CD14-positive monocyte (primary cell): Measurements from ENCODE around the gene TLCD3B. TPM values are rescaled to one million over a fixed set of nuclear protein-coding genes. Genes with fewer than 3 reads are reported as not detected.
A peak's percentile ranks its signal among the peaks of the same experiment; 100 is the strongest.

Source experiments
- DNase-seq, 3 donors: peaks; one replicate each; pipeline ENCODE4 v3.0.0-alpha.2; 2011 to 2022
- H2AFZ ChIP-seq: 2 replicates; pipeline ENCODE4 v1.6.0; 2012; ENCODE audit warnings: mild to moderate bottlenecking, low read depth, low read length, inconsistent platforms; ENCODE audit not compliant: insufficient read depth, poor library complexity, severe bottlenecking
- H3K27ac ChIP-seq, 2 donors: 1 replicate in 1 of 2; 2 replicates in 1 of 2; pipeline ENCODE4 v1.5.1; 2012 to 2013; ENCODE audit warnings: low read length in 2 of 2, control low read depth in 1 of 2, inconsistent platforms in 1 of 2, low read depth in 1 of 2, mild to moderate bottlenecking in 1 of 2
- H3K27me3 ChIP-seq, 2 donors: one replicate each; pipeline versions ENCODE4 v1.6.0 to v1.6.1; 2011 to 2013; ENCODE audit warnings: low read length in 2 of 2; ENCODE audit not compliant: control insufficient read depth in 2 of 2, insufficient read depth in 2 of 2
- H3K36me3 ChIP-seq, 2 donors: replicated peaks in 1 of 2; 1 replicate in 1 of 2; 2 replicates in 1 of 2; pipeline versions ENCODE4 v1.5.1 to v1.6.1; 2012 to 2013; ENCODE audit warnings: low read length in 2 of 2, control low read depth in 1 of 2, inconsistent platforms in 1 of 2, mild to moderate bottlenecking in 1 of 2; ENCODE audit not compliant: insufficient read depth in 2 of 2, control insufficient read depth in 1 of 2
- H3K4me1 ChIP-seq, 2 donors: 1 replicate in 1 of 2; 2 replicates in 1 of 2; pipeline versions ENCODE4 v1.5.1 to v1.6.1; 2012 to 2013; ENCODE audit warnings: low read length in 2 of 2, control low read depth in 1 of 2, inconsistent platforms in 1 of 2, mild to moderate bottlenecking in 1 of 2, moderate library complexity in 1 of 2; ENCODE audit not compliant: insufficient read depth in 2 of 2, control insufficient read depth in 1 of 2
- H3K4me2 ChIP-seq: replicated peaks from 2 replicates; pipeline ENCODE3; 2012; ENCODE audit warnings: low read length, moderate library complexity, mild to moderate bottlenecking; ENCODE audit not compliant: poor library complexity, severe bottlenecking; ENCODE audit errors: extremely low read depth
- H3K4me3 ChIP-seq, 3 experiments: fragments of 200-600 bp in 1 of 3; sonication (generic) in 1 of 3; replicated peaks in 1 of 3; 1 replicate in 2 of 3; 2 replicates in 1 of 3; pipeline ENCODE4 v1.5.1; 2011 to 2013; ENCODE audit warnings: low read length in 3 of 3, mild to moderate bottlenecking in 3 of 3, control low read depth in 2 of 3, low read depth in 2 of 3, inconsistent platforms in 1 of 3, moderate library complexity in 1 of 3
- H3K79me2 ChIP-seq: 2 replicates; pipeline ENCODE4 v1.6.0; 2012; ENCODE audit warnings: mild to moderate bottlenecking, control low read depth, inconsistent platforms, low read length, moderate library complexity; ENCODE audit not compliant: insufficient read depth
- H3K9ac ChIP-seq: 2 replicates; pipeline ENCODE4 v1.6.0; 2017; ENCODE audit warnings: low read length, mild to moderate bottlenecking; ENCODE audit not compliant: insufficient read depth, poor library complexity, severe bottlenecking
- H3K9me3 ChIP-seq, 2 donors: replicated peaks in 1 of 2; 1 replicate in 1 of 2; 2 replicates in 1 of 2; pipeline versions ENCODE4 v1.5.1 to v1.6.1; 2012 to 2013; ENCODE audit warnings: low read length in 2 of 2, control low read depth in 1 of 2; ENCODE audit not compliant: control insufficient read depth in 1 of 2, insufficient read depth in 1 of 2
- H4K20me1 ChIP-seq: 2 replicates; pipeline ENCODE4 v1.6.0; 2012; ENCODE audit warnings: mild to moderate bottlenecking, low read length, control low read depth, moderate library complexity; ENCODE audit not compliant: insufficient read depth
- H3K27ac Mint-ChIP-seq, 7 donors: one replicate each; pipeline ENCODE4 v1.8.0; 2020; ENCODE audit warnings: mild to moderate bottlenecking in 7 of 7, mixed read lengths in 7 of 7, moderate library complexity in 6 of 7, inconsistent platforms in 2 of 7
- H3K27me3 Mint-ChIP-seq, 3 donors: one replicate each; pipeline ENCODE4 v1.8.0; 2021 to 2022; ENCODE audit warnings: low read depth in 3 of 3, mild to moderate bottlenecking in 3 of 3, mixed read lengths in 3 of 3, moderate library complexity in 3 of 3, inconsistent platforms in 1 of 3
- H3K36me3 Mint-ChIP-seq, 2 donors: one replicate each; pipeline ENCODE4 v1.8.0; 2020; ENCODE audit warnings: mixed read lengths in 2 of 2, inconsistent platforms in 1 of 2, mild to moderate bottlenecking in 1 of 2
- H3K4me1 Mint-ChIP-seq: one replicate; pipeline ENCODE4 v1.8.0; 2020; ENCODE audit warnings: mild to moderate bottlenecking, mixed read lengths
- H3K4me3 Mint-ChIP-seq, 2 donors: one replicate each; pipeline ENCODE4 v1.8.0; 2020; ENCODE audit warnings: mild to moderate bottlenecking in 2 of 2, mixed read lengths in 2 of 2, moderate library complexity in 1 of 2
- H3K9me3 Mint-ChIP-seq, 7 donors: one replicate each; pipeline ENCODE4 v1.8.0; 2020 to 2022; ENCODE audit warnings: mixed read lengths in 7 of 7, mild to moderate bottlenecking in 6 of 7, moderate library complexity in 6 of 7, inconsistent platforms in 2 of 7
- WGBS: methylation state at CpG from one replicate; pipeline ENCODE4 v1.1.5; 2013; ENCODE audit warnings: missing lambda C conversion rate; ENCODE audit not compliant: insufficient coverage; 5-methylcytosine and 5-hydroxymethylcytosine counted together
- intact Hi-C, 2 donors: fragments of 100-400 bp; cut with micrococcal nuclease; formaldehyde crosslinking; loops; one replicate each; pipeline versions ENCODE4 v1.15.0 to v1.15.1; 2023
- polyA plus RNA-seq, 3 donors: library from polyadenylated mRNA; depleted of rRNA in 1 of 3; unstranded in 2 of 3; stranded (reverse) in 1 of 3; fragments of 300-500 nt in 2 of 3; fragments of >200 nt in 1 of 3; fragmentation: Illumina TruSeq in 2 of 3; gene quantifications; 1 replicate in 2 of 3; 2 replicates in 1 of 3; pipeline ENCODE4 v1.2.3, GENCODE V29; 2012 to 2021
- TF ChIP-seq, protein P1 (sequence below): fragments of 200-600 bp; IDR thresholded peaks from one replicate; pipeline ENCODE4 v1.8.0; 2022; ENCODE audit warnings: antibody characterized with exemption, mild to moderate bottlenecking

The TLCD3B gene
- polyA plus RNA-seq, 3 donors = not detected

- under 1% methylated on average over 31 of the region's 44 CpGs for WGBS
- Mint-ChIP-seq H3K9me3 (peaks cover 0 to 2% (median 0%) of the 10 kb centered on the region in 7 donors), H3K4me3 (peak overlapping the region; percentile 93 to 97), H3K36me3 (peaks cover 42 to 47% of the 10 kb centered on the region in 2 donors), H3K27ac (peak overlapping the region; percentile 92 to 97 (median 97)), H3K27me3 (no peaks in the 10 kb centered on the region), H3K4me1 (peaks cover 40% of the 10 kb centered on the region)
- Histone ChIP-seq H3K79me2 (peaks cover 71% of the 10 kb centered on the region), H3K4me3 (peak overlapping the region; percentile 95 to 99 (median 97)), H3K27ac (peak overlapping the region; percentile 94), H2AFZ (peak overlapping the region; percentile 25), H3K9ac (peak overlapping the region; percentile 90), H3K36me3 (peaks cover 41 to 45% of the 10 kb centered on the region in 2 donors), H4K20me1 (peaks cover 55% of the 10 kb centered on the region), H3K4me1 (peaks cover 42 to 55% of the 10 kb centered on the region in 2 donors), H3K4me2 (peak overlapping the region; percentile 87), H3K27me3 (no peaks in the 10 kb centered on the region), H3K9me3 (no peaks in the 10 kb centered on the region)
- TF ChIP-seq, protein P1, sequence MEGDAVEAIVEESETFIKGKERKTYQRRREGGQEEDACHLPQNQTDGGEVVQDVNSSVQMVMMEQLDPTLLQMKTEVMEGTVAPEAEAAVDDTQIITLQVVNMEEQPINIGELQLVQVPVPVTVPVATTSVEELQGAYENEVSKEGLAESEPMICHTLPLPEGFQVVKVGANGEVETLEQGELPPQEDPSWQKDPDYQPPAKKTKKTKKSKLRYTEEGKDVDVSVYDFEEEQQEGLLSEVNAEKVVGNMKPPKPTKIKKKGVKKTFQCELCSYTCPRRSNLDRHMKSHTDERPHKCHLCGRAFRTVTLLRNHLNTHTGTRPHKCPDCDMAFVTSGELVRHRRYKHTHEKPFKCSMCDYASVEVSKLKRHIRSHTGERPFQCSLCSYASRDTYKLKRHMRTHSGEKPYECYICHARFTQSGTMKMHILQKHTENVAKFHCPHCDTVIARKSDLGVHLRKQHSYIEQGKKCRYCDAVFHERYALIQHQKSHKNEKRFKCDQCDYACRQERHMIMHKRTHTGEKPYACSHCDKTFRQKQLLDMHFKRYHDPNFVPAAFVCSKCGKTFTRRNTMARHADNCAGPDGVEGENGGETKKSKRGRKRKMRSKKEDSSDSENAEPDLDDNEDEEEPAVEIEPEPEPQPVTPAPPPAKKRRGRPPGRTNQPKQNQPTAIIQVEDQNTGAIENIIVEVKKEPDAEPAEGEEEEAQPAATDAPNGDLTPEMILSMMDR = no peak
- intact Hi-C loops = loop anchor here (1.0 to 5.0 kb wide), 2 partner anchors 9 to 56 kb away; partner anchors contain the start of genes MAPK3 (in 2 of the 2) and PPP4C (in 1 of the 2)
- DNase-seq = peak; percentile 61 to 78 (median 62)
These were observed 35.1 kb upstream of the TLCD3B start for GRCh38 chr16:30065943-30066760.

DNA sequence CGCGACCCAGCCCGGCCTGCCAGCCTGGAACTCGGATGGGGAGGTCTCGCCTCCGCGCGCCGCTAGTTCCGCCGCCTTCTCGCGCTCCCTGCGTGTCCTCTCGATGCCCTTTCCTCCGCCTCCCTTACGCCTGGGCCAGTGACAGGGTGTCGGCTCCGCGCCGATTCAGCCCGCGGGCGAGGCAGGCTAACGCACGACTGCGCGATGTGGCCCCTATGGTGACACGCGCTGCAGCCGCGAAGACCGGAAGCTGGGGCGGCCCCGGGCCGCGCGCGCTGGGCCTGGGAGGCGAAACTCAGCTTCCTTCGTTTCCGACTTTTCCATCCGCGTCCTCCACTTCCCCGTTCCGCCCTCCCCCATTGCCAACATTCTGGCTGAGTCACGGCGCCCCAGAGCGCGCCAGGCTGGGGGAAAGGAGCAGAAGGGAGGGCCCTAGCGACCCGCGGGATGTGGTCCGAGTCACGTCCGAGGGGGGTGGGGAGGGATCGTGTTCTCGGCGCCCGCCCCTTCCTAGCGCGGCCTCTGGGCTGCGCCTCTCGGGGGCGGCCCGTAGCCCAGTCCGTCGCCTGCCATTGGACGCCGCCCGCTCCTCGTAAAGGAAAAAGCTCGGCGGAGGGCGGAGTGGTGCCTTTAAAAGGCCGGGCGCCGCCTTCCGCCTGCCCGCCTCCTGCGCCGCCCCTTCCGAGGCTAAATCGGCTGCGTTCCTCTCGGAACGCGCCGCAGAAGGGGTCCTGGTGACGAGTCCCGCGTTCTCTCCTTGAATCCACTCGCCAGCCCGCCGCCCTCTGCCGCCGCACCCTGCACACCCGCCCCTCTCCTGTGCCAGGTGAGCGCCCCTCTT, 34.3 kb upstream of the TLCD3B start, which contains the start of gene ALDOA:
Gene ALDOA, plus strand, starts transcription at position 659 of the 841 bp plus-strand sequence. CDS start 1,138 bp downstream, outside the sequence.
- WGBS = under 1% methylated on average over 80 of the region's 99 CpGs
- peaks cover 32 to 37% of the 10 kb centered on the region in 2 donors for H3K36me3 ChIP-seq
- peaks cover 63% of the 10 kb centered on the region for H3K79me2 ChIP-seq
- no peaks in the 10 kb centered on the region for H3K27me3 ChIP-seq
- H4K20me1 ChIP-seq = peaks cover 47% of the 10 kb centered on the region
- Mint-ChIP-seq H3K4me1 (peaks cover 38% of the 10 kb centered on the region), H3K27me3 (peaks cover 0 to 3% (median 0%) of the 10 kb centered on the region in 3 donors), H3K4me3 (peak within 1 kb of the TSS; percentile 93 to 97), H3K9me3 (peaks cover 0 to 2% (median 0%) of the 10 kb centered on the region in 7 donors), H3K27ac (peak within 1 kb of the TSS; percentile 94 to 97 (median 97)), H3K36me3 (peaks cover 34 to 39% of the 10 kb centered on the region in 2 donors)
- peaks cover 42 to 55% of the 10 kb centered on the region in 2 donors for H3K4me1 ChIP-seq
- peak within 1 kb of the TSS; percentile 87 for H3K4me2 ChIP-seq
- peak within 1 kb of the TSS; percentile 90 for H3K9ac ChIP-seq
- peak within 1 kb of the TSS; percentile 95 to 99 (median 97) for H3K4me3 ChIP-seq
- H3K9me3 ChIP-seq = no peaks in the 10 kb centered on the region
- intact Hi-C loops = loop anchor here (5.0 kb wide), 1 partner anchor 57 kb away; the partner anchor contains the start of gene MAPK3 (in 2 of the 2)
- DNase-seq = peak; percentile 95 to 100 (median 99)
- H2AFZ ChIP-seq = peak within 1 kb of the TSS; percentile 90
- TF ChIP-seq, protein P1 = no peak
- H3K27ac ChIP-seq = peak within 1 kb of the TSS; percentile 94
